CD14-positive monocyte (primary cell): Measurements from ENCODE around the gene C10orf95. TPM values are rescaled to one million over a fixed set of nuclear protein-coding genes. Genes with fewer than 3 reads are reported as not detected.
A peak's percentile ranks its signal among the peaks of the same experiment; 100 is the strongest.

Source experiments
- DNase-seq, 3 donors: peaks; one replicate each; pipeline ENCODE4 v3.0.0-alpha.2; 2011 to 2022
- H2AFZ ChIP-seq: 2 replicates; pipeline ENCODE4 v1.6.0; 2012; ENCODE audit warnings: mild to moderate bottlenecking, low read depth, low read length, inconsistent platforms; ENCODE audit not compliant: insufficient read depth, poor library complexity, severe bottlenecking
- H3K27ac ChIP-seq, 2 donors: 1 replicate in 1 of 2; 2 replicates in 1 of 2; pipeline ENCODE4 v1.5.1; 2012 to 2013; ENCODE audit warnings: low read length in 2 of 2, control low read depth in 1 of 2, inconsistent platforms in 1 of 2, low read depth in 1 of 2, mild to moderate bottlenecking in 1 of 2
- H3K27me3 ChIP-seq, 2 donors: one replicate each; pipeline versions ENCODE4 v1.6.0 to v1.6.1; 2011 to 2013; ENCODE audit warnings: low read length in 2 of 2; ENCODE audit not compliant: control insufficient read depth in 2 of 2, insufficient read depth in 2 of 2
- H3K36me3 ChIP-seq, 2 donors: replicated peaks in 1 of 2; 1 replicate in 1 of 2; 2 replicates in 1 of 2; pipeline versions ENCODE4 v1.5.1 to v1.6.1; 2012 to 2013; ENCODE audit warnings: low read length in 2 of 2, control low read depth in 1 of 2, inconsistent platforms in 1 of 2, mild to moderate bottlenecking in 1 of 2; ENCODE audit not compliant: insufficient read depth in 2 of 2, control insufficient read depth in 1 of 2
- H3K4me1 ChIP-seq, 2 donors: 1 replicate in 1 of 2; 2 replicates in 1 of 2; pipeline versions ENCODE4 v1.5.1 to v1.6.1; 2012 to 2013; ENCODE audit warnings: low read length in 2 of 2, control low read depth in 1 of 2, inconsistent platforms in 1 of 2, mild to moderate bottlenecking in 1 of 2, moderate library complexity in 1 of 2; ENCODE audit not compliant: insufficient read depth in 2 of 2, control insufficient read depth in 1 of 2
- H3K4me2 ChIP-seq: replicated peaks from 2 replicates; pipeline ENCODE3; 2012; ENCODE audit warnings: low read length, moderate library complexity, mild to moderate bottlenecking; ENCODE audit not compliant: poor library complexity, severe bottlenecking; ENCODE audit errors: extremely low read depth
- H3K4me3 ChIP-seq, 3 experiments: fragments of 200-600 bp in 1 of 3; sonication (generic) in 1 of 3; replicated peaks in 1 of 3; 1 replicate in 2 of 3; 2 replicates in 1 of 3; pipeline ENCODE4 v1.5.1; 2011 to 2013; ENCODE audit warnings: low read length in 3 of 3, mild to moderate bottlenecking in 3 of 3, control low read depth in 2 of 3, low read depth in 2 of 3, inconsistent platforms in 1 of 3, moderate library complexity in 1 of 3
- H3K79me2 ChIP-seq: 2 replicates; pipeline ENCODE4 v1.6.0; 2012; ENCODE audit warnings: mild to moderate bottlenecking, control low read depth, inconsistent platforms, low read length, moderate library complexity; ENCODE audit not compliant: insufficient read depth
- H3K9ac ChIP-seq: 2 replicates; pipeline ENCODE4 v1.6.0; 2017; ENCODE audit warnings: low read length, mild to moderate bottlenecking; ENCODE audit not compliant: insufficient read depth, poor library complexity, severe bottlenecking
- H3K9me3 ChIP-seq, 2 donors: replicated peaks in 1 of 2; 1 replicate in 1 of 2; 2 replicates in 1 of 2; pipeline versions ENCODE4 v1.5.1 to v1.6.1; 2012 to 2013; ENCODE audit warnings: low read length in 2 of 2, control low read depth in 1 of 2; ENCODE audit not compliant: control insufficient read depth in 1 of 2, insufficient read depth in 1 of 2
- H4K20me1 ChIP-seq: 2 replicates; pipeline ENCODE4 v1.6.0; 2012; ENCODE audit warnings: mild to moderate bottlenecking, low read length, control low read depth, moderate library complexity; ENCODE audit not compliant: insufficient read depth
- H3K27ac Mint-ChIP-seq, 7 donors: one replicate each; pipeline ENCODE4 v1.8.0; 2020; ENCODE audit warnings: mild to moderate bottlenecking in 7 of 7, mixed read lengths in 7 of 7, moderate library complexity in 6 of 7, inconsistent platforms in 2 of 7
- H3K27me3 Mint-ChIP-seq, 3 donors: one replicate each; pipeline ENCODE4 v1.8.0; 2021 to 2022; ENCODE audit warnings: low read depth in 3 of 3, mild to moderate bottlenecking in 3 of 3, mixed read lengths in 3 of 3, moderate library complexity in 3 of 3, inconsistent platforms in 1 of 3
- H3K36me3 Mint-ChIP-seq, 2 donors: one replicate each; pipeline ENCODE4 v1.8.0; 2020; ENCODE audit warnings: mixed read lengths in 2 of 2, inconsistent platforms in 1 of 2, mild to moderate bottlenecking in 1 of 2
- H3K4me1 Mint-ChIP-seq: one replicate; pipeline ENCODE4 v1.8.0; 2020; ENCODE audit warnings: mild to moderate bottlenecking, mixed read lengths
- H3K4me3 Mint-ChIP-seq, 2 donors: one replicate each; pipeline ENCODE4 v1.8.0; 2020; ENCODE audit warnings: mild to moderate bottlenecking in 2 of 2, mixed read lengths in 2 of 2, moderate library complexity in 1 of 2
- H3K9me3 Mint-ChIP-seq, 7 donors: one replicate each; pipeline ENCODE4 v1.8.0; 2020 to 2022; ENCODE audit warnings: mixed read lengths in 7 of 7, mild to moderate bottlenecking in 6 of 7, moderate library complexity in 6 of 7, inconsistent platforms in 2 of 7
- WGBS: methylation state at CpG from one replicate; pipeline ENCODE4 v1.1.5; 2013; ENCODE audit warnings: missing lambda C conversion rate; ENCODE audit not compliant: insufficient coverage; 5-methylcytosine and 5-hydroxymethylcytosine counted together
- intact Hi-C, 2 donors: fragments of 100-400 bp; cut with micrococcal nuclease; formaldehyde crosslinking; loops; one replicate each; pipeline versions ENCODE4 v1.15.0 to v1.15.1; 2023
- polyA plus RNA-seq, 3 donors: library from polyadenylated mRNA; depleted of rRNA in 1 of 3; unstranded in 2 of 3; stranded (reverse) in 1 of 3; fragments of 300-500 nt in 2 of 3; fragments of >200 nt in 1 of 3; fragmentation: Illumina TruSeq in 2 of 3; gene quantifications; 1 replicate in 2 of 3; 2 replicates in 1 of 3; pipeline ENCODE4 v1.2.3, GENCODE V29; 2012 to 2021
- TF ChIP-seq, protein P1 (sequence below): fragments of 200-600 bp; IDR thresholded peaks from one replicate; pipeline ENCODE4 v1.8.0; 2022; ENCODE audit warnings: antibody characterized with exemption, mild to moderate bottlenecking

Gene C10orf95
- polyA plus RNA-seq, 3 donors, result 0.27 TPM; not detected in 2

DNA sequence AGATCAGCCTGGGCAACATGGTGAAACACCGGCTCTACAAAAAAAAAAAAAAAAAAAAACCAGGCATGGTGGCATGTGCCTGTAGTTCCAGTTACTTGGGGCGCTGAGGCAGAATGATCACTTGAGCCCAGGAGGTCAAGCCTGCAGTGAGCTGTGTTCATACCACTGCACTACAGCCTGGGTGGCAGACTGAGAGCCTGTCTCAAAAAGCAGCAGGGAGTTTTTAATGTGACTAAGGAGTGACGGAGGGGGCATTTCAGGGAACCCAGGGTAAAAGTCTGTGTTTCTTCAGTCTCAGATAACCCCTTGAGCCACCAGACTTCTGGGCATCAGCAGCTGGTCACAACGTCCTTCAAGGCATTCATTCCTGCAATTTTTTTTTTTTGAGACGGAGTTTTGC, 2.2 kb upstream of the C10orf95 start:
- Histone ChIP-seq H3K4me3 (no peak overlapping the region), H3K4me2 (peak overlapping the region; percentile 38), H3K4me1 (peaks cover 74 to 80% of the 10 kb centered on the region in 2 donors), H3K27ac (peak overlapping the region; percentile 89 to 98), H3K9me3 (no peaks in the 10 kb centered on the region), H4K20me1 (no peaks in the 10 kb centered on the region), H2AFZ (no peak overlapping the region), H3K9ac (peak overlapping the region; percentile 77), H3K36me3 (no peaks in the 10 kb centered on the region), H3K27me3 (no peaks in the 10 kb centered on the region), H3K79me2 (peaks cover 14% of the 10 kb centered on the region)
- Mint-ChIP-seq H3K27me3 (peaks cover 0 to 3% (median 2%) of the 10 kb centered on the region in 3 donors), H3K4me3 (peak overlapping the region in 1 of 2 donors; percentile 6), H3K36me3 (peaks cover 4 to 5% of the 10 kb centered on the region in 2 donors), H3K27ac (peak overlapping the region; percentile 98 to 100 (median 98)), H3K4me1 (peaks cover 74% of the 10 kb centered on the region), H3K9me3 (peaks cover 0 to 4% (median 0%) of the 10 kb centered on the region in 7 donors)
- 74% methylated on average over 5 of the region's 5 CpGs for WGBS
- intact Hi-C loops, result no loop called here
- TF ChIP-seq, protein P1, sequence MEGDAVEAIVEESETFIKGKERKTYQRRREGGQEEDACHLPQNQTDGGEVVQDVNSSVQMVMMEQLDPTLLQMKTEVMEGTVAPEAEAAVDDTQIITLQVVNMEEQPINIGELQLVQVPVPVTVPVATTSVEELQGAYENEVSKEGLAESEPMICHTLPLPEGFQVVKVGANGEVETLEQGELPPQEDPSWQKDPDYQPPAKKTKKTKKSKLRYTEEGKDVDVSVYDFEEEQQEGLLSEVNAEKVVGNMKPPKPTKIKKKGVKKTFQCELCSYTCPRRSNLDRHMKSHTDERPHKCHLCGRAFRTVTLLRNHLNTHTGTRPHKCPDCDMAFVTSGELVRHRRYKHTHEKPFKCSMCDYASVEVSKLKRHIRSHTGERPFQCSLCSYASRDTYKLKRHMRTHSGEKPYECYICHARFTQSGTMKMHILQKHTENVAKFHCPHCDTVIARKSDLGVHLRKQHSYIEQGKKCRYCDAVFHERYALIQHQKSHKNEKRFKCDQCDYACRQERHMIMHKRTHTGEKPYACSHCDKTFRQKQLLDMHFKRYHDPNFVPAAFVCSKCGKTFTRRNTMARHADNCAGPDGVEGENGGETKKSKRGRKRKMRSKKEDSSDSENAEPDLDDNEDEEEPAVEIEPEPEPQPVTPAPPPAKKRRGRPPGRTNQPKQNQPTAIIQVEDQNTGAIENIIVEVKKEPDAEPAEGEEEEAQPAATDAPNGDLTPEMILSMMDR, result no peak
- DNase-seq, result peak in 2 of 3 donors; percentile 36 to 78

- Mint-ChIP-seq H3K27me3 (peaks cover 0 to 2% (median 0%) of the 10 kb centered on the region in 3 donors), H3K4me3 (peak overlapping the region; percentile 20 to 68), H3K27ac (peak overlapping the region; percentile 98 to 100 (median 98)), H3K4me1 (peaks cover 74% of the 10 kb centered on the region), H3K36me3 (peaks cover 4 to 5% of the 10 kb centered on the region in 2 donors), H3K9me3 (peaks cover 0 to 4% (median 0%) of the 10 kb centered on the region in 7 donors)
- Histone ChIP-seq H3K4me2 (peak overlapping the region; percentile 38), H3K79me2 (peaks cover 14% of the 10 kb centered on the region), H2AFZ (no peak overlapping the region), H3K36me3 (no peaks in the 10 kb centered on the region), H3K9me3 (no peaks in the 10 kb centered on the region), H3K4me1 (peaks cover 74 to 80% of the 10 kb centered on the region in 2 donors), H3K9ac (peak overlapping the region; percentile 77), H3K27me3 (no peaks in the 10 kb centered on the region), H4K20me1 (no peaks in the 10 kb centered on the region), H3K4me3 (peak overlapping the region in 1 of 3 experiments; percentile 84), H3K27ac (peak overlapping the region; percentile 89 to 98)
- peak; percentile 95 to 98 (median 98) for DNase-seq
- no CpG with 5 or more reads among the region's 3 CpGs for WGBS
- TF ChIP-seq, protein P1, result no peak
- intact Hi-C loops, result no loop called here
These were observed 1.5 kb upstream of the C10orf95 start for GRCh38 chr10:102452672-102453340.
